ENCODE measurements around the gene IMMP1L. TPM values are rescaled to one million over a fixed set of nuclear protein-coding genes. Genes with fewer than 3 reads are reported as not detected.

The IMMP1L gene
- total and polyA plus RNA-seq, 10 of the 15 experiments (the other 5 are each of a cell fraction or from before 2014, with no cell fraction given): 29.4 to 145 (median 85.8) TPM

DNA sequence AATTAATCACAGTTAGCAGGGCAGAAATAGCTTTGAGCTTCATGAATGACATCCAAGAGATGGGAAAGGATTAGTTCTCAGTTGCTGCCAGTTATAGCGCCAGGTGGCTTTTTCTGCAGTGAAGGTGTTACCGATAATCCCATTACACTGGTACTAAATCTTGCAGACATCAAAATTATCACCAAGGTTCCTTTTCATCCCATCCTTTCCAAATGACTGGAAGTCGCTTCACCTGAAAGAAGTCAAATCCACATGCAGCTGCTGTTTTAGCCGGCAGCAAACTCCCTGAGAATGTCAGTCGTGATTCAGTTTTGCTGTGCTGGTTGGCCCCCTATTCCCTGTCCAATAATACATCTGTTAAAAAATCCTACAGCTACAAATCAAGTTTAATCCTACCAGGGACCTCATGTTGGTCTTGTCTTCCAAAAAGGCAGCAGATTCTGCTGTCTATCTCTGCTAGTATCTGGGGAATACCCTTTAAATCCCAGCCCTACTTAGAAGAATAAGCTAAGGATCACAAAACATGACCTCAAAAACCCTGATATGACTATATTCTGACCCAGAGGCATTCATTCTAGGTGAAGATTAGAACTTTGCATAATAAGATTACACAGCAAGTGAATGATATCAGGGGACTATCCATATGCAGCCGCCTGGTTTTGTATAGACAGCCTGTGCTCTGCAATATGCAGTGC, 31.7 kb downstream of the IMMP1L start:
- no TSS peak for BruUV-seq (replicated peaks)
- no peaks in the 10 kb centered on the region for H3K27me3 ChIP-seq (replicated peaks in 1 of 2; ENCODE audit: control insufficient read depth in 2 of 2, insufficient read depth in 2 of 2, low read length in 1 of 2)
- intact Hi-C loops (cut with micrococcal nuclease; ENCODE audit: unreplicated experiment) (no loop called here), in situ Hi-C loops (cut with MboI) (no loop called here)
- H2AFZ ChIP-seq (ENCODE audit: control insufficient read depth, low read depth, low read length): no peak overlapping the region
- no peaks in the 10 kb centered on the region; the same call in 1 of the 2 replicates for H3K79me2 ChIP-seq (ENCODE audit: control insufficient read depth, insufficient read depth, low read length)
- ChIA-PET RAD21 (ENCODE audit: unreplicated experiment) (interaction anchor here (1.4 to 1.5 kb wide), 2 partner anchors 75 to 480 kb away, joined by 3 to 6 read pairs; no protein-coding TSS in a partner anchor), CTCF (interaction anchor here (1.3 to 2.5 kb wide), 3 partner anchors 71 to 481 kb away, joined by 3 to 11 read pairs (median 4); no protein-coding TSS in a partner anchor), SMC1A (ENCODE audit: uncharacterized antibody, unreplicated experiment) (interaction anchor here (0.7 to 2.7 kb wide), 6 partner anchors 10 to 480 kb away, joined by 3 to 16 read pairs (median 5); no protein-coding TSS in a partner anchor), POLR2A (no interaction called here)
- peak; percentile 35 for TF ChIP-seq JUNB (IDR thresholded peaks at IDR 0.05)
- no peak for TF ChIP-seq BRCA1 (IDR thresholded peaks at IDR 0.05; ENCODE audit: low read depth, low read length)
- no peak overlapping the region for H3K27ac ChIP-seq (ENCODE audit: control insufficient read depth, insufficient read depth)
- H3K36me3 ChIP-seq (ENCODE audit: control insufficient read depth in 2 of 2, insufficient read depth in 2 of 2, low read length in 1 of 2): no peaks in the 10 kb centered on the region
- no peaks in the 10 kb centered on the region for H3K4me1 ChIP-seq (ENCODE audit: control insufficient read depth, insufficient read depth, low read length)
- DNase-seq (ENCODE audit: low read depth, low spot score) (no peak), FAIRE-seq (no peak), ATAC-seq (peak; percentile 19; the same call in 2 of the 3 replicates)
- no peak overlapping the region for H3K9ac ChIP-seq (ENCODE audit: control insufficient read depth, insufficient read depth, low read length)
- no peaks in the 10 kb centered on the region for H4K20me1 ChIP-seq (ENCODE audit: control insufficient read depth, insufficient read depth)
- H3K9me3 ChIP-seq (replicated peaks; ENCODE audit: control insufficient read depth, insufficient read depth, low read length): no peaks in the 10 kb centered on the region; the same call in 2 of the 3 replicates
- no peak overlapping the region for H3K4me2 ChIP-seq (ENCODE audit: control insufficient read depth, insufficient read depth)
- 88% methylated on average over 6 of the region's 6 CpGs for WGBS (ENCODE audit: insufficient coverage, insufficient replicate concordance, low lambda C conversion rate, missing lambda C conversion rate)
- no peak overlapping the region for H3K4me3 ChIP-seq

DNA sequence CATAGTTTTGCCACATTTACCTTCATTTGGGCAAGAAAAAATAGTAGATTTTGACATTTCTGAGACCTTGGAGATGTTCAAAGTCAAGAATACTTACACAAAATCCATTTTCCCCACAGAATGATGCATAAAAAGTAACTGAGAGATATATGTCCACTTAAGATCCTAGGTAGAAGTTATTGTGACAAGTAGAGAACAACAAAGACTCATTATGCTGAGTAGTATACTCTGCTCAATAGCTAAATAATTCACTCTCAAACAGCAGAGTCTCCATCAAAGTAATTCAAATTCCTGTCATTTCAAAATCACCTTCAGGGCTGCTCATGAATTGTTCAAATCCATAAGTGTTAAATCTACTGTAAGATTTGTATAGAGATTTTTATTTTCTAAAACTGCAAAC, 35.3 kb downstream of the IMMP1L start:
- no peak overlapping the region for H3K4me2 ChIP-seq (ENCODE audit: control insufficient read depth, insufficient read depth)
- CTCF ChIA-PET: no interaction called here

More for the DNA sequence above, 35.3 kb downstream of the IMMP1L start:
- Histone ChIP-seq H3K27ac (ENCODE audit: control insufficient read depth, insufficient read depth) (no peak overlapping the region), H3K4me1 (ENCODE audit: control insufficient read depth, insufficient read depth, low read length) (no peaks in the 10 kb centered on the region), H3K9me3 (replicated peaks; ENCODE audit: control insufficient read depth, insufficient read depth, low read length) (no peaks in the 10 kb centered on the region), H3K36me3 (ENCODE audit: control insufficient read depth in 2 of 2, insufficient read depth in 2 of 2, low read length in 1 of 2) (no peaks in the 10 kb centered on the region), H2AFZ (ENCODE audit: control insufficient read depth, low read depth, low read length) (no peak overlapping the region), H4K20me1 (ENCODE audit: control insufficient read depth, insufficient read depth) (no peaks in the 10 kb centered on the region), H3K9ac (ENCODE audit: control insufficient read depth, insufficient read depth, low read length) (no peak overlapping the region), H3K79me2 (ENCODE audit: control insufficient read depth, insufficient read depth, low read length) (no peaks in the 10 kb centered on the region; the same call in 1 of the 2 replicates), H3K4me3 (no peak overlapping the region), H3K27me3 (replicated peaks in 1 of 2; ENCODE audit: control insufficient read depth in 2 of 2, insufficient read depth in 2 of 2, low read length in 1 of 2) (no peaks in the 10 kb centered on the region)
- ChIA-PET RAD21 (ENCODE audit: unreplicated experiment) (no interaction called here), SMC1A (ENCODE audit: uncharacterized antibody, unreplicated experiment) (interaction anchor here (1.9 kb wide), 1 partner anchor 9 kb away, joined by 9 read pairs; no protein-coding TSS in a partner anchor), POLR2A (interaction anchor here (0.6 kb wide), 2 partner anchors 12 to 753 kb away, joined by 3 to 4 read pairs; no protein-coding TSS in a partner anchor)
- DNase-seq (ENCODE audit: low read depth, low spot score): no peak
- intact Hi-C loops (cut with micrococcal nuclease; ENCODE audit: unreplicated experiment): no loop called here
- no TSS peak for BruUV-seq (replicated peaks)
- in situ Hi-C loops (cut with MboI): no loop called here
- ATAC-seq: no peak
- TF ChIP-seq, protein P1, sequence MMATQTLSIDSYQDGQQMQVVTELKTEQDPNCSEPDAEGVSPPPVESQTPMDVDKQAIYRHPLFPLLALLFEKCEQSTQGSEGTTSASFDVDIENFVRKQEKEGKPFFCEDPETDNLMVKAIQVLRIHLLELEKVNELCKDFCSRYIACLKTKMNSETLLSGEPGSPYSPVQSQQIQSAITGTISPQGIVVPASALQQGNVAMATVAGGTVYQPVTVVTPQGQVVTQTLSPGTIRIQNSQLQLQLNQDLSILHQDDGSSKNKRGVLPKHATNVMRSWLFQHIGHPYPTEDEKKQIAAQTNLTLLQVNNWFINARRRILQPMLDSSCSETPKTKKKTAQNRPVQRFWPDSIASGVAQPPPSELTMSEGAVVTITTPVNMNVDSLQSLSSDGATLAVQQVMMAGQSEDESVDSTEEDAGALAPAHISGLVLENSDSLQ (IDR thresholded peaks at IDR 0.05): no peak
- TF ChIP-seq KAT2A (conservative IDR thresholded peaks at IDR 0.05; ENCODE audit: control insufficient read depth, low read depth, low read length): no peak
- no peak for TF ChIP-seq ZBED1 (IDR thresholded peaks at IDR 0.05; ENCODE audit: borderline replicate concordance)
- TF ChIP-seq SIN3A (IDR thresholded peaks at IDR 0.05; ENCODE audit: low read depth, low read length): no peak
- no peak for TF ChIP-seq PAX5 (IDR thresholded peaks at IDR 0.05; ENCODE audit: borderline replicate concordance, low read depth, low read length)
- no peak for TF ChIP-seq POU2F2 (IDR thresholded peaks at IDR 0.05; ENCODE audit: borderline replicate concordance, low read depth, low read length)
- TF ChIP-seq, protein P2, sequence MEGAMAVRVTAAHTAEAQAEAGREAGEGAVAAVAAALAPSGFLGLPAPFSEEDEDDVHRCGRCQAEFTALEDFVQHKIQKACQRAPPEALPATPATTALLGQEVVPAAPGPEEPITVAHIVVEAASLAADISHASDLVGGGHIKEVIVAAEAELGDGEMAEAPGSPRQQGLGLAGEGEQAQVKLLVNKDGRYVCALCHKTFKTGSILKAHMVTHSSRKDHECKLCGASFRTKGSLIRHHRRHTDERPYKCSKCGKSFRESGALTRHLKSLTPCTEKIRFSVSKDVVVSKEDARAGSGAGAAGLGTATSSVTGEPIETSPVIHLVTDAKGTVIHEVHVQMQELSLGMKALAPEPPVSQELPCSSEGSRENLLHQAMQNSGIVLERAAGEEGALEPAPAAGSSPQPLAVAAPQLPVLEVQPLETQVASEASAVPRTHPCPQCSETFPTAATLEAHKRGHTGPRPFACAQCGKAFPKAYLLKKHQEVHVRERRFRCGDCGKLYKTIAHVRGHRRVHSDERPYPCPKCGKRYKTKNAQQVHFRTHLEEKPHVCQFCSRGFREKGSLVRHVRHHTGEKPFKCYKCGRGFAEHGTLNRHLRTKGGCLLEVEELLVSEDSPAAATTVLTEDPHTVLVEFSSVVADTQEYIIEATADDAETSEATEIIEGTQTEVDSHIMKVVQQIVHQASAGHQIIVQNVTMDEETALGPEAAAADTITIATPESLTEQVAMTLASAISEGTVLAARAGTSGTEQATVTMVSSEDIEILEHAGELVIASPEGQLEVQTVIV (IDR thresholded peaks at IDR 0.05; ENCODE audit: borderline replicate concordance, partially characterized antibody): no peak
- no peak for TF ChIP-seq CBX3 (IDR thresholded peaks at IDR 0.05; ENCODE audit: borderline replicate concordance, low read depth)
- no peak for TF ChIP-seq EED (IDR thresholded peaks at IDR 0.05; ENCODE audit: low read depth)
- FAIRE-seq: no peak

All from GM12878 (cell line).